Right kidney (tissue), 1 donor: ENCODE measurements around the gene SLC38A2.
"Not testable (repeated sequence)": the region's sequence is repeated elsewhere in the genome, so short reads cannot be mapped to it uniquely, and the experiment has no call there.

Source experiments
- DNase-seq: peaks from one replicate; pipeline ENCODE4 v3.0.0-alpha.2; 2016

SLC38A2 gene

GRCh38 chr12:46360908-46361666, 11.5 kb downstream of the SLC38A2 start:
- no peak for DNase-seq

- DNase-seq, result no peak
Measured at GRCh38 chr12:46360370-46360769, 12.2 kb downstream of the SLC38A2 start.

- DNase-seq, result no peak
Measured at GRCh38 chr12:46359667-46360280, 12.8 kb downstream of the SLC38A2 start.

GRCh38 chr12:46358791-46359666, 13.5 kb downstream of the SLC38A2 start:
- no peak for DNase-seq

- no peak for DNase-seq
Measured at GRCh38 chr12:46358325-46358700, 14.3 kb downstream of the SLC38A2 start.

- no peak for DNase-seq
Measured at GRCh38 chr12:46357438-46358324, 14.9 kb downstream of the SLC38A2 start.

- no peak for DNase-seq
Measured at GRCh38 chr12:46356655-46357437, 15.7 kb downstream of the SLC38A2 start.

- no peak for DNase-seq
Measured at GRCh38 chr12:46354802-46355199, 17.8 kb downstream of the SLC38A2 start.

GRCh38 chr12:46354111-46354801, 18.3 kb downstream of the SLC38A2 start:
- no peak for DNase-seq

GRCh38 chr12:46351886-46352650, 20.5 kb downstream of the SLC38A2 start:
- no peak for DNase-seq

- DNase-seq, result no peak
Measured at GRCh38 chr12:46351138-46351537, 21.4 kb downstream of the SLC38A2 start.

- no peak for DNase-seq
Measured at GRCh38 chr12:46349253-46349652, 23.3 kb downstream of the SLC38A2 start.

GRCh38 chr12:46343118-46343852, 29.3 kb downstream of the SLC38A2 start:
- DNase-seq, result no peak

GRCh38 chr12:46342562-46343033, 30.0 kb downstream of the SLC38A2 start:
- peak; percentile 12 for DNase-seq

GRCh38 chr12:46339051-46339450, 33.5 kb downstream of the SLC38A2 start:
- no peak for DNase-seq

GRCh38 chr12:46332260-46332659, 40.3 kb downstream of the SLC38A2 start:
- no peak for DNase-seq

GRCh38 chr12:46325075-46325474, 47.5 kb downstream of the SLC38A2 start:
- DNase-seq, result not testable (repeated sequence)

GRCh38 chr12:46320731-46321130, 51.8 kb downstream of the SLC38A2 start:
- DNase-seq, result no peak

- no peak for DNase-seq
Measured at GRCh38 chr12:46318037-46318436, 54.5 kb downstream of the SLC38A2 start.
